Ecto neural progenitor cell (in vitro differentiated cells): ENCODE measurements around the gene CHAF1A.

Experiments used
- DNase-seq: peaks from one replicate; pipeline ENCODE4 v3.0.0-alpha.2; 2018; ENCODE audit warnings: low spot score

The CHAF1A gene

DNA sequence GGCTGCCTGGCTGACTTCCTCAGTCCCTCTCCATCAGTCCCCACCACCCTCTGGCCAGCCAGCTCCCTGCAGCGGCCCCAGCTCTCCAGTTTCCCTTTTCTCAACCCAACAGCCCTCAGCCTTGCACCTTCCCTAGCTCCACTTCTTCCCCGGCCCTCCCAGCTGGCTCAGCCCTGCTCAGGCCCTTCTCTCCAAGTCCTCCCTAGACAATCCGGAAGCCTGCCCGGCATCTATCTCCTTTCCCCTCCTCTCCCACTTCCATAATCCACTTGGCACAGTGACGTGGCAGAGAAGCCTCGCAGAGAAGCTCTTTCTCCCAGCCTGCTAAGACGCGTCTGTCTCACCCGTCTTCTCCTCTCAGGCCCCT, 54.0 kb downstream of the CHAF1A start:
- DNase-seq = peak; percentile 62

DNA sequence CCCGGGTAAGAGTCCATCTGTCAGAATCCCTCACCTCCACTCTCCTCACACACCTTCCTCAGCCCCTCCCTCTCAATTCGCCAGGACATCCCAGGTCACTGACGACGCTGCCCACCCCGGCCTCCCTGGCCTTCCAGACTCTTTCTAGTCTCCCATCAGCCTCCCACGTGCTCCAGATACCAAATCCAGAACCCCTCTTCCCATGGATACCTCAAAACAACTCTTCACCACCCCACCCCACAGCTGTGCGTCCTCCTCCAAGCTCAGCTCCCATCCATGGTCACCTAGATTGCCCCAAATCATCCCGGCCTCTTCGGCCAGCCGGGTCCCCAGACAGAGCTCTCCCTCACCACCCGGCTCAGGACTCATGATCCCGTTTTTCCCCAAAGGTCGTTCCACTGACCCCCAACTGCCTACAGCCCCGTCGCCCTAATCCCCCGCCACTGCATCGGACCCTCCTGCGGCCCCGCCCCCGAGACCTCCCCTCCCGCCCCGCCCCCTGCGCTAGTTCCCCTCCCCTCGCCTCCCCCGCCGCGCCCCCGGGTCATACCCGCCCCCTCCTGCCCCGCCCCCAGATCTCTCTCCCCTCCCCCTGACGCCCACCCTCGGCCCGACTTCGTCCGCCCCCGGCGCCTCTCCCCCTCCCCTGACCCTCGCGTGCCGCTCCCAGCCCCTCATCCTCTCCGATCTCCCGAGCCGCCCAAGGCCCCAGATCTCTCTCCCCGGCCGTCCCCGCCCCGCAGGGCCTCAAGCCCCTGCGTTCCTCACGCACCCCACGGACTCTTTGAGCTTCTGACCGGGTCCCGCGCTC, 54.6 kb downstream of the CHAF1A start:
- peak; percentile 90 for DNase-seq

DNA sequence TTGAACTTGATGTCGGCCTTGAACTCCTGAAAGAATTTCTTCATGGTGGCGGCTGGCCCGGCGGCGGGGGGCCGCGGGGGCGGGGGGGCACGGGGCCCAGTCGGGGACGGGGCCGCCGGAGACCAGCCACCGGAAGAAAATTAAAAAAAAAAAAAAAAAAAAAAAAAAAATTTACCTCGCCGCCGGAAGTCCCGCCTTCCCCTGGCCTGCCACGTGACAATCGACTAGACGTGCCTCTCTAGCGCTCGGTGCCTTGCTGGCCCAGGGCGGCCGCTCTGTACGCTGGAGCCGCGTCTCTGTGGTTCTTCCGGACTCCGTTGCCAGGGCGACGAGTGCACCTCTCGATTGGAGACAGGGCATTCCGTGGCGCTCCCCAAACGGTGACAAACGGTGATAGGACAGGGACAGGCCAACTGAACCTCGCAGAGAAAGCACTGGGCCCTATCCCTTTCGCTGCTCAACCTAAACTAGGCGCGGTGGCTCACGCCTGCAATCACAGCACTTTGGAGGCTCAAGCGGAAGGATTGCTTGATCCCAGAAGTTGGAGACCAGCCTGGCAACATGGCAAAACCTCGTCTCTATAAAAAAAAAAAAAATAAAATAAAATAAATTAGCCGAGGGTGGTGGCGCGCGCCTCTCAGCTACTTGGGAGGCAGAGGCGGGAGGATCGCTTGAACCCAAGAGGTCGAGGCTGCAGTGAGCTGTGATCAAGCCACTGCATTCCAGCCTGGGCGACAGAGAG, 55.4 kb downstream of the CHAF1A start, which contains the start of gene UBXN6:
Gene UBXN6 (minus strand): TSS at position 141 of the 742 bp plus-strand sequence. CDS start 97 bp downstream, at position 44.
- DNase-seq = peak; percentile 98

DNA sequence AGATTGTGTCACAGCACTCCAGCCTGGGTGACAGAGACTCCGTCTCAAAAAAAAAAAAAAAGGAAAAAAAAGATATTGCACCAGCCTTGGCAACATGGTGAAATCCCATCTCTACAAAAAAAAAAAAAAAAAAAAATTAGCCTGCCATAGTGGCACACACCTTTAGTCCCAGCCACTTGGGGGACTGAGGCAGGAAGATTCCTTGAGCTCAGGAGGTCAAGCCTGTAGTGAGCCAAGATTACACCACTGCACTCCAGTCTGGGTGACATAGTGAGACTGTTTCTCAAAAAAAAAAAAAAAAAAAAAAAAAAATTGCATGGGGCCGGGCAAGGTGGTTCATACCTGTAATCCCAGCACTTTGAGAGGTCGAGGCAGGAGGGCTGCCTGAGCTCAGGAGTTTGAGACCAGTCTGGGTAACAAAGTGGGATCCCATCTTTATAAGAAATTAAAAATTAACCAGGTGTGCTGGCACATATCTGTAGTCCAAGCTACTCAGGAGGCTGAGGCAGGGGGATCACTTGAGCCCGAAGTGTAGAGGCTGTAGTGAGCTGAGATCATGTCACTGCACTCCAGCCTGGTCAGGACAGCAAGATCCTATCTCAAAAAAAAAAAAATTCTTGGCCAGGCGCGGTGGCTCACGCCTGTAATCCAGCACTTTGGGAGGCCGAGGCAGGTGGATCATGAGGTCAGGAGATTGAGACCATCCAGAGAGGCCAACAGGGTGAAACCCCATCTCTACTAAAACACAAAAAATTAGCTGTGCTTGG, 62.6 kb downstream of the CHAF1A start:
- DNase-seq = no peak

DNA sequence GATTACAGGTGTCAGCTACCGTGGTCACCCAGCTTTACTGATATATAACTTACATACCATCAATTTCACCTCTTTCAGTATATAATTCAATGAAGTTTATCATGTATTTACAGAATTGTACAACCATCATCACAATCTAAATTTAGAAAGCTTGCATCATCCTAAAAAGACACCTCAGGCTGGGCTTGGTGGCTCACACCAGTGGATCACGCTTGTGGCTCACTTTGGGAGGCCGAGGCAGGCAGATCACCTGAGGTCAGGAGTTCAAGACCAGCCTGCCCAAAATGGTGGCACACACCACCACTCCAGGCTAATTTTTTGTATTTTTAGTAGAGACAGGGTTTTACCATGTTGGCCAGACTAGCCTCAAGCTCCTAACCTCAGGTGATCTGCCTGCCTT, 65.4 kb downstream of the CHAF1A start:
- DNase-seq = no peak

DNA sequence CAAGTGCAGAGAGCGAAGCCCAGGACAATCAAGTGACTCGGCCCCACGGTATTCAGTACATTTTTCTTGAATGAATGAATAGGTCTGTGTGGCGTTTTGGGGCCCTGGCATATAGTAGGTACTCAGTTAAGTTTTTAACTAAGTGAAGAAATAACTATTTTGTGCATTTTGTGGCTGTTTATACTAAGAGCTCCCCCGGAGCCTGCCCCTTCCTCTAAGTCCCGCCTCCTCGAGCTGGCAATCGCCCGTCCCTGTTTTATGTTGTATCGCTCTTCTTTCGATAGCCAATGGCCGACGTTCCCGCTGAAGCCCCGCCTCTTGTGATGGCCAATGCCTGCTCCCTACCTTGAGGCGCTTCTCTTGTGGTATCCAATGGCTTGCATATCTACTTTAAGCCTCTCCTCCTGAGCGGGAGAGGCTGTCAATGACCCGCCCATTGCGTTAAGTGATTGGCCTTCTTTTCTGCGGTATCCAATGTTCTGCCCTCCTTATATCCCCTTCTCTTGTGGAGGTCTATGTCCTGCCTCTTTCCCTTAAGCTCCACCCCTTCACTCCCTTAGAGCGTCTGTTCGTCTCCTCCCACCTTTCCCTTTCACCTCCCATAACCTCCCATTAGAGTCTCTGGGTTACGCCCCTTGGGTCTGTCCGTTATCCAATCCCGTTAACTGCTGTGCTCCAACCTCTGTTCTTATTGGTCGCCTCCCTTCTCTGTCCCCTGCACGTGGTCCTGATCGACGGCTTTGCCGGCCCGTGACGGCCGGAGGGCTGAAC, 69.1 kb downstream of the CHAF1A start:
- DNase-seq = peak; percentile 98

DNA sequence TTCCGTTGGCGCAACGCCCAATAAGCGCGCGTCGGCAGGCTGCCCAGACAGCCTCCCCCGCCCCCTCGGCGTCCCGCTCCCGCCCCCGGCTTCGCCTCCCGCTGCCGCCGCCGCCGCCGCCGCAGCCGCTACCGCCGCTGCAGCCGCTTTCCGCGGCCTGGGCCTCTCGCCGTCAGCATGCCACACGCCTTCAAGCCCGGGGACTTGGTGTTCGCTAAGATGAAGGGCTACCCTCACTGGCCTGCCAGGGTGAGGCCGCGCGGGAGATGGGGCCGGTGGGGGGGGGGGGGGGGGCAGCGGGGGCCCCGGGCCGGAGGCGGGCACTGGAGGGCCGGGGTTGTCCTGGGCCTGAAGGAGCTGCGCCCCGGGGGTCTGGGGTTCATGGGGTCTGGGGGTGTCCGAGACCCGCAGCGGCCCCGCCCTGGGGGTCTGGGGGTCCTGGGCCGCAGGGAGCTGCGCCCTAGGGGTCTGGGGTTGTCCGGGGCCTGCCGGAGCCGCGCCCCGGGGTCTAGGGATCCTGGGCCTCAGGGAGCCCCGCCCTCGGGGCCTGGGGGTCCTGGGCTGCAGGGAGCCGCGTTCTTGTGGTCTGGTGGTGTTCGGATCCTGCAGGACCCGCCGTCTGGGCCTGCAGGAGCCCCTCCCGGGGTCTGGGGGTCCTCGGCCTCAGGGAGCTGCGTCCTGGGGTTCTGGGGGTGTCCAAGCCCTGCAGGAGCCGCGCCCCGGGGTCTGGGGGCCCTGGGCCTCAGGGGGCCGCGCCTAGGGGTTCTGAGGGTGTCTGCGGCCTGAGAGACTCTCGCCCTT, 69.9 kb downstream of the CHAF1A start, which contains the start of gene HDGFL2:
Gene HDGFL2 (plus strand): TSS at position 124 of the 801 bp plus-strand sequence. CDS start 54 bp downstream, at position 178.
- no peak for DNase-seq

DNA sequence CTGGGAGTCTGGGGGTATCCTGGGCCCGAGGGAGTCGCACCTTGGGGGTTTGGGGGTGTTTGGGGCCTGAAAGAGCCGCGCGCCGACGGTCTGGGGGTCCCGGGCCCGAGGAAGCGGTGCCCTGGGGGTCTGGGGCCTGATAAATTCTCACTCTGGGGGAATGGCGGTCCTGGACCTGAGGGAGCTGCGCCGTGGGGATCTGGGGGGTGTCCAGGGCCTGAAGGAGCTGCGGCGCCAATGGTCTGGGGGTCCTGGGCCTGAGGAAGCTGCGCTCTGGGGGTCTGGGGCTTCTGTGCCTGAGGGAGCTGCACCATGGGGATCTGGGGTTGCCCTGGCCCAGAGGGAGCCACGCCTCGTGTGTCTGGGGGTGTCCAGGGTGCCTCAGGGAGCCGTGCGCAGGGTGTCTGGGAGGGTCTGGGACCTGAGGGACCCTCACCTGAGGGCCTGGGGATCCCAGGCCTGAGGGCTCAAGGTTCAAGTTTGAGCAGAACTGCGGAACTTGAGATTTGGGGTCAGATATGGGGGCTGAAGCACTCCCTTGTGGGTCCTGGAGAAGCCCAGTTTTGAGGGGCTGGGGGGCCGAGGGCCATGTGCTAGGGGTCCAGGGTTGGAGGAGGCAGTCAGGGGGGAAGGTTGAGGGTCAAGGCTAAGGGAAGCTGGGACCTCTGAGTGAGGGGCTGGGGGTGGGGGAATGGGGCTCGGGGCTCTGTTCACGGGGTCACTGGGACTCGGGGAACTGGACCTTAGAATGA, 70.7 kb downstream of the CHAF1A start:
- DNase-seq = no peak

DNA sequence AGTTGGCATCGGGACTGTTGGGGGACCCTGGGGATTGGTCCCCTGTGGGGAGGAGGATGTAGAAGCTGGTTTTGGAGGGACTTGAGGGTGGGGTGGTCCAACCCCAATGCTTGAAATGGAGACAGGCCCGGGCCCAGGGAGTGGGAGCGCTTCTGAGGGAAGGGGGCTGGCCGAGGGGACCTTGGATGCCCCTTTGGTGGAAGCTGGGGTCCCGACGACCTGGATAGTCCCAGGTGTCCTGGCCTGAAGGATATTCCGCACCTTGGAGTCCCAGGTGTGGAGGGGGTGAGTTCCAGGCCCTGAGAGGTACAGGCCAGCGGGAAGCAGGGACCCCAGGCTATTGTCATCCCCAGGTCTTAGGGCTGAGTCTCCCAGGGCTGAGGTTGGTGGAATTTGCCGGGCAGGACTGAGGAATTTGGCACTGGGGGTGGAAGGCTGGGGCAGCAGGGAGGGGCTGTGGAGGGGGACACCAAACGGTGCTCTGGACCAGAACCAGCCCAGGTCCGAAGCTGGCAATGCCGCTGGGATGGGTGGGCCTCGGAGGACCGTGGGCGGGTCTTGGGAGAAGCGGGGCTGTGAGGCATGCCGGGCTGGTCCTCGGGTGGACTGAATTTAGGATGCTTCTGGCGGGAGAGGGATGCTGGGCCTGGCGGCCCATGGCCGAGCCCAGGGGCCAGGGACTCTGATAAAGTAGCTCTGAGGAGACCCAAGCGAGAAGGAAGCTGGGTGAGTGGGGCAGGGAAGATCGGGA, 71.5 kb downstream of the CHAF1A start:
- no peak for DNase-seq

DNA sequence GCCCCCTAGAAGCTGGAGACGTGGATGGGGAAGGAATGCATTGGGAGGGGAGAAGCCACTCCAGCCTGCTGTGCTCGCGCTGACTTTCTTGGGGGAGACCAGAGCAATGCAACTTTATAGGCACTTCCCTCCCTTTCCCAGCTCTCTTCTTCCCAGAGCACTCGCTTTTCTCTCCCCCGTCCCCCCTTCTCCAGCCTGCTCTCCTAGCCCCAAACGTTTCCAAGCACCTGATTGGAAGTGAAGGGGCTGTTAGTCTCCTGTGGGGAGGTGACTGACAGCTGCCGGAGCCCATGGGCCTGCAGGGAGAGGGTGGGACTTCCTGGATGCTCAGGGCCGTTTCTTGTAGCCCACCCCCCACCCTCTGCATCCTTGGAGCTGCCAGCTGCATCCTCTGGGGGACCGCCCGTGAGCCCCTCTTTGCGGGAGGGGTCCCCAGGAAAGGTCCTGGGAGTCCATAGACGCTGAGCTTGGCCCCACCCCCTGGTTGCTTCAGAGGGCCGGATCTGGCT, 72.1 kb downstream of the CHAF1A start:
- DNase-seq = peak; percentile 86

DNA sequence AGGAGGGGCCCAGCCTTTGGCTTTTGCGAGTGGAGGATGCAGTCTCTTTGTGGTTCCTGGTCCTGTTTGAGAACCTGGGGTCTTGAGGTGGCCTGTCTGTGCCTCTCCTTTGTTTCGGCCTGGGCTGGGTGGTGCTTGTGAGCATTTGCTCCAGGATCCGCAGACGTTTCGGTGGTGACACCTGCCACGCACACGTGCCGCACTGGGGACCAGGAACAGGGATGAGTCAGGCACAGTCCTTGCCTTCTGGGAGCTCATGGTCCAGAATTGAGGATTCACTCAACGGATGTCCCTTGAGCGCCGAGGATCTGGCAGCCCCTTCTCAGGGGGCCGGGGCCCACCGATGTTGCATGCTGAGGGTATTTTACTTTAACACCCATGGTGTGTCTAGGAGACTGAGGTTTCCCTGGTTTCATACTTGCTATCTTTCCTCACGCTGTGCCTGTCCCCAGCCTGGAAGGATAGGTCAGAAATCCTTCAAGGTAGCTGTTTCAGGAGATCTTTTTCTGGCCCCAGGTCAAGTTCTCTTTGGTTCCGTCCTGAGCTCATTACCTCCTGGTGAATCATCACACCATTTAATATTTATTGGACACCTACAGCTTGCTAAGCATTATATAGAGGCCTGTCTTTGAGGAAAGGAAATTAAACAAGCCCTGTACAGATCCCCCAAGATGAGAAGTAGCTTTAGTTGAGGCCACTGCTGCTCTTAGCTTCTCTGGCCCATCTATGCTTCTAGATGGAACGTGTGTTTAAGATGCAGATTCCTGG, 74.8 kb downstream of the CHAF1A start:
- DNase-seq = no peak

DNA sequence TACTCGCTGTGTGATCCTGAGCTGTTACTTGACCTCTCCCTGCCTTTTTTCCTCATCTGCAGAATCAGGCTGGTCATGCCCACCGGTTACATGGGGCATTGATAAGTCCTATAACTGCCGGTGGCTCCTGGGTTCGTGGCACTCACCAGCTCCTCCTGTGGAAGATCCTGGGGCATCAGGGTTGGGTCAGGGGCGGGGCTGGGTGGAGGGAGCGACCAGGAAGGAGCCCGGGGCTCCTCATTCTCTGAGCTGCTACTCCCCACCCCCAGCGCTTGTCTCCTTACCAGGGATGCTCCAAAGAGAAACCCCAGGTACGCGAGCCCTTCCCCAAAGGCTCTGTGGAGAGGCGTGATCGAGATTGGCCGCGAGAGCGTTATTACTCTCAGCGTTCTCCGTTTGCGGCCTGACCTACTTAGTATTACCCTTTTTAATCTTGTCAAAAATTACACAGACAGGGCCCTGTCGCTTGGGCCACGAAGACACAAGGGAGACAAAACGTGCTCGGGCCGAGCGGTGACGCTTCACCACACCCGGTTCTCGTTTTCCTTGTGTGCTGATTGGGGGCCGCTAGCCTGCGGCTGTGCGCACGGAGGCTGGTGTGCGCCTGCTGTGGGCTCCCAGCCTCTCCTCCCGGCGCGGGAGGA, 80.4 kb downstream of the CHAF1A start:
- no peak for DNase-seq

DNA sequence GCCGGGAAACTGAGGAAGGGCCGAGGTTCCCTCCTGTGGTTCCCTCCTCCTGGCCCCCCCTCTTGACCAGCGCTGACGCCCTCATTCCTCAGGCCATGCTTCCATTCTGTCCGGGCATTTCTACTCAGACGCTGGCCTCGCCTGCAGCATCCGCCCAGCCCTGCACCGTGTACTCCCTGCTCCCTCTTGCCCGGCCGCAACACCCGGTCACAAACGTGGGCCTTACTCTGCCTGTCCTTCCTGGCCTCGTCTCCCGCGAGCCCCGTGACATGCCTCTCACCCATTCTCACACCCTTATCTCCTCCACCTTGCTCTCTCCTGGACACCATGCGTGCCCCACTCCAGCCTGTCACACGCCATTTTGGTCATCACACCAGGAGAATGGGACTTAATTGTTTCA, 80.9 kb downstream of the CHAF1A start:
- DNase-seq = no peak

DNA sequence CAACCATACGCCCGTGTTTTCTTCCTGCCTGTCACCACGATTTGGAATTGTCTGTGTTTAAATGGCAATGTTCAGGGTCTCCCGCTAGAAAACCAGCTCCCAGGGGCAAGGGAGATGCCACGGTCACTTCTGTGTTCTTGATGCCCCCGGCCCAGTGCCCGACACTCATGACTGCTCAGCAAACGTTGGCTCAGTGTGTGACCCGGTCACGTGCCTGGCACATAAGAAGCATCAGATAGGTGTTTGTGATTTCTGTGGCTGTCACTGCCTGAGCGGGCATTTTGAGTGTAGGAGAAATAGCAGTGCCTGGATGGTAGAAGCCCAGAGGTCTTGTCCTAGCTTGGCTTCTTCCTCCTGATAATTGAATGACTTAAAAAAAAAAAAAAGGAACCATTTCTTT, 85.1 kb downstream of the CHAF1A start:
- DNase-seq = no peak

DNA sequence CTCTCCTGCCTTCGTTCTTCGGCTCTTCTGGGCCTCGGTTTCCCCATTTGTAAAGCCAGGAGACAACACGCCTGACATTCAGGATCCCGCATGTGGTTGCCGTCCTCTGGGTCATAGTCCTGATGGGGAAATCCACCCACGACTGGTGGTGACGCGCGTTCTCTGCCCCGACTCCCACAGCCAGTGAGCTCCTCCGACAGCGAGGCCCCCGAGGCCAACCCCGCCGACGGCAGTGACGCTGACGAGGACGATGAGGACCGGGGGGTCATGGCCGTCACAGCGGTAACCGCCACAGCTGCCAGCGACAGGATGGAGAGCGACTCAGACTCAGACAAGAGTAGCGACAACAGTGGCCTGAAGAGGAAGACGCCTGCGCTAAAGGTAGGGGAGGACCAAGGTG, 86.1 kb downstream of the CHAF1A start:
- no peak for DNase-seq

DNA sequence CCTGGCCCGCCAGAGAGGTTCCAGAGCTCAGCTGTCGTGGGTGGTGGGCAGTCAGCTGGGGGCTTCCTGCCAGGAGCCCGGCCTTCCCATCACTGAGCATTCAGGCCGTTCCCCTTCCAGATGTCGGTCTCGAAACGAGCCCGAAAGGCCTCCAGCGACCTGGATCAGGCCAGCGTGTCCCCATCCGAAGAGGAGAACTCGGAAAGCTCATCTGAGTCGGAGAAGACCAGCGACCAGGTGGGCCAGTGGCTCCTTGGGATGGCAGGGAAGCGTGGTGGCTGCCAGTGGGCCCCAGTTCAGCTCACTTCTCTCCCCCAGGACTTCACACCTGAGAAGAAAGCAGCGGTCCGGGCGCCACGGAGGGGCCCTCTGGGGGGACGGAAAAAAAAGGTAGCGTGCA, 89.0 kb downstream of the CHAF1A start:
- DNase-seq = no peak

DNA sequence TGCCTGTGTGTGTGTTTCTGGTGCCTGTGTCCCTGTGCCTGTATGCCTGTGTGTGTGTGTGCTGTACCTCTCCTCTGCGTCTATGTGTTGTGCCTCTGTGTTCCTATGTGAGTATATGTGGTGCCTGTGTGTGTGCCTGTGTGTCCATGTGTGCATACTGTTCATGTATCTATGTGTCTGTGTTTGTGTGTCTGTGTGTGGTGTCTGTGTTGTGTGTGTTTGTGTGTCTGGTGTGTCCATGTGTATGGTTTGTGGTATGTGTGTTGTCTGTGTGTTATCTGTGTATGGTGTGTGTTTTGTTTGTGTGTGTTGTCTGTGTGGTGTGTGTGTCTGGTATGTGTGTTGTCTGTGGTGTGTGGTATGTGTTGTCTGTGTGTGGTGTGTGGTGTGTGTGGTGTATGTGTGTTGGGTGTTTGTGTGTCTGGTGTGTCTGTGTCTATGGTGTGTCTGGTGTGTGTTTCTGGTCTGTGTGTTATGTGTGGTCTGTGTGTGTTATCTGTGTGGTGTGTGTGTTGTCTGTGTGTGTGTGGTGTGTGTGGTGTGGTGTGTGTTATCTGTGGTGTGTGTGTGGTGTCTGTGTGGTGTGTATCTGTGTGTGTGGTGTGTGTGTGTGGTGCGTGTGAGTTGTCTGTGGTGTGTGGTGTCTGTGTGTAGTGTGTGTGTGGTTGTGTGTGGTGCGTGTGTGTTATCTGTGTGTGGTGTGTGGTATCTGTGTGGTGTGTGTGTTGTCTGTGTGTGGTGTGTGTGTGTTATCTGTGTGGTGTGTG, 90.1 kb downstream of the CHAF1A start:
- no peak for DNase-seq
